ENCODE data around the gene UFSP1.
"Not testable (repeated sequence)": the region's sequence is repeated elsewhere in the genome, so short reads cannot be mapped to it uniquely, and the experiment has no call there.

The UFSP1 gene

GRCh38 chr7:100879685-100880261, 9.7 kb downstream of the UFSP1 start:
- DNase-seq: no peak

GRCh38 chr7:100878685-100879084, 10.8 kb downstream of the UFSP1 start:
- no peak for DNase-seq

GRCh38 chr7:100878013-100878412, 11.5 kb downstream of the UFSP1 start:
- no peak for DNase-seq

GRCh38 chr7:100875356-100875751, 14.2 kb downstream of the UFSP1 start:
- DNase-seq: peak; percentile 65

- peak; percentile 99 for DNase-seq
Observed at GRCh38 chr7:100874577-100875355, 14.7 kb downstream of the UFSP1 start, which contains the start of gene SRRT. Gene SRRT (plus strand): TSS chr7:100875103. CDS start chr7:100875591, 488 bp downstream.

GRCh38 chr7:100874300-100874576, 15.3 kb downstream of the UFSP1 start:
- DNase-seq: no peak

GRCh38 chr7:100873599-100874299, 15.8 kb downstream of the UFSP1 start:
- no peak for DNase-seq

- DNase-seq: no peak
Observed at GRCh38 chr7:100867776-100868485, 21.6 kb downstream of the UFSP1 start.

- peak; percentile 78 for DNase-seq
Observed at GRCh38 chr7:100867040-100867775, 22.3 kb downstream of the UFSP1 start, which contains the start of gene TRIP6. Gene TRIP6 (plus strand): TSS chr7:100867387. CDS start chr7:100867498, 111 bp downstream.

- DNase-seq: no peak
Observed at GRCh38 chr7:100866729-100867039, 22.8 kb downstream of the UFSP1 start.

GRCh38 chr7:100865938-100866728, 23.4 kb downstream of the UFSP1 start:
- DNase-seq: peak; percentile 56

GRCh38 chr7:100865372-100865911, 24.1 kb downstream of the UFSP1 start:
- DNase-seq: no peak

- no peak for DNase-seq
Observed at GRCh38 chr7:100864263-100864845, 25.2 kb downstream of the UFSP1 start.

- DNase-seq: no peak
Observed at GRCh38 chr7:100863406-100863950, 26.0 kb downstream of the UFSP1 start.

GRCh38 chr7:100861616-100861985, 27.9 kb downstream of the UFSP1 start:
- DNase-seq: no peak

- no peak for DNase-seq
Observed at GRCh38 chr7:100860702-100861615, 28.6 kb downstream of the UFSP1 start.

GRCh38 chr7:100859856-100860255, 29.7 kb downstream of the UFSP1 start:
- DNase-seq: no peak

GRCh38 chr7:100856871-100857282, 32.6 kb downstream of the UFSP1 start:
- no peak for DNase-seq

GRCh38 chr7:100855515-100855914, 34.0 kb downstream of the UFSP1 start:
- DNase-seq: no peak

- not testable (repeated sequence) for DNase-seq
Observed at GRCh38 chr7:100854899-100855298, 34.6 kb downstream of the UFSP1 start.

Data from activated CD4-positive, alpha-beta T cell treated with anti-CD3 and anti-CD28 coated beads for 48 hours (primary cell).